ENCODE data around the gene DOCK1.

DOCK1 gene

DNA sequence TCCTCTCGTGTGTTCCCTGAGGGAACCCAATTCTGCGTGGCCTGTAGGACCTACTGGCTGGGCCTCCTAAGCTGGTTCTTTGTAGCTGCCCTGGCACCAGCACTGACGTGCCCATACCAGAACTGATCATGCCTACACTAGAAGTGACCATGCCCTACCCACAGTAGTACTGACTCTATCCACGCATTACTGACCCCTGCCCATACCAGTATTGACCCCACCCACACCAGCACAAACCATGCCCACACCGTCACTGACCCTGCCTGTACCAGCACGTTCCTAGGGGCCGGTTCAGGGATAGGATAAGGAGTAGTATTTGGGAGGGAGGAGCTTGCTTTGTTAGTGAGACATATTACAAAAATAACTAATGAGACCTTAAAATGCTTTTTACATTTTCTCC lies 88.0 kb downstream of the DOCK1 start:
- no peaks in the 10 kb centered on the region for H3K27me3 ChIP-seq (replicated peaks; ENCODE audit: insufficient read depth, low read length)
- H3K4me1 ChIP-seq (ENCODE audit: low read length), result no peaks in the 10 kb centered on the region
- no peak overlapping the region for H2AFZ ChIP-seq (ENCODE audit: low read length)
- H3K9ac ChIP-seq (ENCODE audit: low read length), result no peak overlapping the region
- TF ChIP-seq EZH2phosphoT487 (IDR thresholded peaks at IDR 0.05; ENCODE audit: low read length) (no peak), EZH2 (optimal IDR thresholded peaks at IDR 0.05; ENCODE audit: low read depth, low read length) (no peak)
- TF ChIP-seq, protein P1, sequence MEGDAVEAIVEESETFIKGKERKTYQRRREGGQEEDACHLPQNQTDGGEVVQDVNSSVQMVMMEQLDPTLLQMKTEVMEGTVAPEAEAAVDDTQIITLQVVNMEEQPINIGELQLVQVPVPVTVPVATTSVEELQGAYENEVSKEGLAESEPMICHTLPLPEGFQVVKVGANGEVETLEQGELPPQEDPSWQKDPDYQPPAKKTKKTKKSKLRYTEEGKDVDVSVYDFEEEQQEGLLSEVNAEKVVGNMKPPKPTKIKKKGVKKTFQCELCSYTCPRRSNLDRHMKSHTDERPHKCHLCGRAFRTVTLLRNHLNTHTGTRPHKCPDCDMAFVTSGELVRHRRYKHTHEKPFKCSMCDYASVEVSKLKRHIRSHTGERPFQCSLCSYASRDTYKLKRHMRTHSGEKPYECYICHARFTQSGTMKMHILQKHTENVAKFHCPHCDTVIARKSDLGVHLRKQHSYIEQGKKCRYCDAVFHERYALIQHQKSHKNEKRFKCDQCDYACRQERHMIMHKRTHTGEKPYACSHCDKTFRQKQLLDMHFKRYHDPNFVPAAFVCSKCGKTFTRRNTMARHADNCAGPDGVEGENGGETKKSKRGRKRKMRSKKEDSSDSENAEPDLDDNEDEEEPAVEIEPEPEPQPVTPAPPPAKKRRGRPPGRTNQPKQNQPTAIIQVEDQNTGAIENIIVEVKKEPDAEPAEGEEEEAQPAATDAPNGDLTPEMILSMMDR (IDR thresholded peaks at IDR 0.05; ENCODE audit: low read length), result no peak
- H3K36me3 ChIP-seq (replicated peaks; ENCODE audit: insufficient read depth, low read length), result no peaks in the 10 kb centered on the region
- H3K79me2 ChIP-seq (ENCODE audit: low read length), result no peaks in the 10 kb centered on the region
- H3K4me2 ChIP-seq (ENCODE audit: low read depth, low read length), result no peak overlapping the region
- no peaks in the 10 kb centered on the region for H4K20me1 ChIP-seq (ENCODE audit: insufficient read depth, low read length)
- no peak overlapping the region for H3K4me3 ChIP-seq (ENCODE audit: low read length)
- no peak for DNase-seq
- no peak overlapping the region for H3K27ac ChIP-seq (ENCODE audit: low read length)
- H3K9me3 ChIP-seq (replicated peaks; ENCODE audit: insufficient read depth, low read length), result no peaks in the 10 kb centered on the region
- H3K9me2 ChIP-seq (replicated peaks; ENCODE audit: insufficient read depth, low read length), result no peaks in the 10 kb centered on the region
- H3F3A ChIP-seq (ENCODE audit: insufficient read depth, low read length), result no peaks in the 10 kb centered on the region

DNA sequence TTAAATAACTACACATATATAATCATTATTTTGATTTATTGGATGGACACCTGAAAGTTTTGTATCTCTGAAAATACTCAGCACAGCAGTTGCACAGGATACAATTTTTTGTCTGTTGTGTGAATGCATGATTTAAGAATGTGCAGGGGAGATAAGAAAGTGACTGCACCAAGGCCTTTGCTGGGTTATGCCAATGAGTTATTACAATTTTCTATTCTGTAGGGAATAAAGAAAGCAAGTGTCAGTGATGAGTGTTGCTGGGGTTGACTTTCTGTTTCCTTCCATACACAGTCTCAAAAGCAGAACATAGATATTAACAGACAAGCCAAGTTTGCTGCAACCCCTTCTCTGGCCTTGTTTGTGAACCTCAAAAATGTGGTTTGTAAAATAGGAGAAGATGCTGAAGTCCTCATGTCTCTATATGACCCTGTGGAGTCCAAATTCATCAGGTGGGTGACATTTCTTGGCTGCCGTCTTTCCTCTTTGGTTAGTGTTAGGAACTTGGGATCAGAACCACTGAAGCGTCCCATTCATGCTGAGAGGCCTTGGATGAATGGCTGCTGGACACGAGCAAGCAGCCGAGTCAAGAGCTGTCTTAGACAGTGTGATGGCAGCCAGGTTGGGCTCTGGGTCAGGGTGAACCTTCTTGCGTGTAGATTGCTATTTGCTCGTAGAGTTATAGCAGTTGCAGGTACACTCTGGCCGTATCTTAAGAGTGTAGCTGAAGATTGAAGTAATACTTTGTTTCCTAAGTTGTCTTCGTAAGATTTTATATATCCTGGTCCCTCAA lies 92.8 kb downstream of the DOCK1 start:
- H3K27ac ChIP-seq (ENCODE audit: low read length), result no peak overlapping the region
- no peaks in the 10 kb centered on the region for H4K20me1 ChIP-seq (ENCODE audit: insufficient read depth, low read length)
- H3K4me1 ChIP-seq (ENCODE audit: low read length), result no peaks in the 10 kb centered on the region
- no peak overlapping the region for H3K4me2 ChIP-seq (ENCODE audit: low read depth, low read length)
- TF ChIP-seq, protein P1 (IDR thresholded peaks at IDR 0.05; ENCODE audit: low read length), result no peak
- TF ChIP-seq EZH2phosphoT487 (IDR thresholded peaks at IDR 0.05; ENCODE audit: low read length) (no peak), EZH2 (optimal IDR thresholded peaks at IDR 0.05; ENCODE audit: low read depth, low read length) (no peak)
- H3K9me3 ChIP-seq (replicated peaks; ENCODE audit: insufficient read depth, low read length), result no peaks in the 10 kb centered on the region
- no peak overlapping the region for H3K4me3 ChIP-seq (ENCODE audit: low read length)
- no peak overlapping the region for H2AFZ ChIP-seq (ENCODE audit: low read length)
- no peak overlapping the region for H3K9ac ChIP-seq (ENCODE audit: low read length)
- H3K36me3 ChIP-seq (replicated peaks; ENCODE audit: insufficient read depth, low read length), result no peaks in the 10 kb centered on the region
- no peaks in the 10 kb centered on the region for H3F3A ChIP-seq (ENCODE audit: insufficient read depth, low read length)
- no peaks in the 10 kb centered on the region for H3K9me2 ChIP-seq (replicated peaks; ENCODE audit: insufficient read depth, low read length)
- H3K27me3 ChIP-seq (replicated peaks; ENCODE audit: insufficient read depth, low read length), result no peaks in the 10 kb centered on the region
- no peak for DNase-seq
- H3K79me2 ChIP-seq (ENCODE audit: low read length), result no peaks in the 10 kb centered on the region

DNA sequence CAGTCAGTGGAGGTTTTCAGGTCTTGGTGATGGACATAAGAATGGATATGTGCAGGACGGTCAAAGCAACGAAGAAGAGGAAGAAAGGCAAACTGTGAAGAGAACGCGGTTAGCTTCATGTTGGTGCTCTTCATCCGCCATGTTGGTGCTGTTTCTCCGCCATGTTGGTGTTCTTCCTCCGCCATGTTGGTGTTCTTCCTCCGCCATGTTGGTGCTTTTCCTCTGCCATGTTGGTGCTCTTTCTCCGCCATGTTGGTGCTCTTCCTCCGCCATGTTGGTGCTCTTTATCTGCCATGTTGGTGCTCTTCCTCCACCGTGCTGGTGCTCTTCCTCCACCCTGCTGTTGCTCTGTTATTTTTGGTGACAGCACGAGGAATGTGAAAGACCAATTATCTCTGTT lies 95.4 kb downstream of the DOCK1 start:
- Histone ChIP-seq H3K9me3 (replicated peaks; ENCODE audit: insufficient read depth, low read length) (no peaks in the 10 kb centered on the region), H3K79me2 (ENCODE audit: low read length) (no peaks in the 10 kb centered on the region), H3K4me1 (ENCODE audit: low read length) (no peaks in the 10 kb centered on the region), H3K36me3 (replicated peaks; ENCODE audit: insufficient read depth, low read length) (no peaks in the 10 kb centered on the region), H3K27me3 (replicated peaks; ENCODE audit: insufficient read depth, low read length) (no peaks in the 10 kb centered on the region), H4K20me1 (ENCODE audit: insufficient read depth, low read length) (no peaks in the 10 kb centered on the region), H3F3A (ENCODE audit: insufficient read depth, low read length) (no peaks in the 10 kb centered on the region), H2AFZ (ENCODE audit: low read length) (no peak overlapping the region), H3K9ac (ENCODE audit: low read length) (no peak overlapping the region), H3K4me3 (ENCODE audit: low read length) (no peak overlapping the region), H3K9me2 (replicated peaks; ENCODE audit: insufficient read depth, low read length) (no peaks in the 10 kb centered on the region), H3K4me2 (ENCODE audit: low read depth, low read length) (no peak overlapping the region), H3K27ac (ENCODE audit: low read length) (no peak overlapping the region)
- no peak for TF ChIP-seq EZH2 (optimal IDR thresholded peaks at IDR 0.05; ENCODE audit: low read depth, low read length)
- TF ChIP-seq, protein P1 (IDR thresholded peaks at IDR 0.05; ENCODE audit: low read length), result no peak
- TF ChIP-seq EZH2phosphoT487 (IDR thresholded peaks at IDR 0.05; ENCODE audit: low read length), result no peak
- DNase-seq, result no peak

All from MM.1S (cell line).